Activated T-cell treated with anti-CD3 and anti-CD28 coated beads for 4 hours (primary cell): ENCODE results near the gene ETV7.
"Not testable (repeated sequence)": the region's sequence is repeated elsewhere in the genome, so short reads cannot be mapped to it uniquely, and the experiment has no call there.

Experiments
- DNase-seq: peaks from one replicate; pipeline ENCODE4 v3.0.0-alpha.2; 2020

The ETV7 gene

GRCh38 chr6:36387440-36388303 lies at the start of gene ETV7:
Gene ETV7 (minus strand): TSS chr6:36387669. CDS start chr6:36387541, 128 bp downstream.
- DNase-seq = peak; percentile 57

GRCh38 chr6:36436466-36436865 lies 49.0 kb upstream of the ETV7 start:
- no peak for DNase-seq

- DNase-seq = no peak
These were observed 44.7 kb upstream of the ETV7 start for GRCh38 chr6:36432151-36432671.

- DNase-seq = no peak
These were observed 43.7 kb upstream of the ETV7 start for GRCh38 chr6:36431197-36431596.

GRCh38 chr6:36430351-36430750 lies 42.9 kb upstream of the ETV7 start:
- no peak for DNase-seq

- no peak for DNase-seq
These were observed 41.4 kb upstream of the ETV7 start for GRCh38 chr6:36428911-36429310.

- no peak for DNase-seq
These were observed 39.2 kb upstream of the ETV7 start for GRCh38 chr6:36426622-36427021.

- peak; percentile 96 for DNase-seq
These were observed 35.8 kb upstream of the ETV7 start for GRCh38 chr6:36423101-36423824.

- no peak for DNase-seq
These were observed 35.2 kb upstream of the ETV7 start for GRCh38 chr6:36422714-36423100.

- DNase-seq = no peak
These were observed 31.8 kb upstream of the ETV7 start for GRCh38 chr6:36419310-36419709.

- DNase-seq = no peak
These were observed 31.1 kb upstream of the ETV7 start for GRCh38 chr6:36418558-36418957.

- DNase-seq = no peak
These were observed 27.0 kb upstream of the ETV7 start for GRCh38 chr6:36414481-36414880.

- DNase-seq = no peak
These were observed 26.3 kb upstream of the ETV7 start for GRCh38 chr6:36413489-36414480.

- DNase-seq = not testable (repeated sequence)
These were observed 22.2 kb upstream of the ETV7 start for GRCh38 chr6:36409718-36410117.

GRCh38 chr6:36404164-36404563 lies 16.7 kb upstream of the ETV7 start:
- no peak for DNase-seq

GRCh38 chr6:36402481-36402880 lies 15.0 kb upstream of the ETV7 start:
- no peak for DNase-seq

- no peak for DNase-seq
These were observed 12.5 kb upstream of the ETV7 start for GRCh38 chr6:36399970-36400369.

- DNase-seq = no peak
These were observed 5.2 kb upstream of the ETV7 start for GRCh38 chr6:36392621-36393020.

- DNase-seq = no peak
These were observed 1.9 kb upstream of the ETV7 start for GRCh38 chr6:36389353-36389752.

GRCh38 chr6:36386495-36387439 lies 702 bp downstream of the ETV7 start:
- DNase-seq = peak; percentile 2

- DNase-seq = no peak
These were observed 3.4 kb downstream of the ETV7 start for GRCh38 chr6:36384095-36384494.

GRCh38 chr6:36383606-36384005 lies 3.9 kb downstream of the ETV7 start:
- DNase-seq = no peak
